HAP-1 (cell line): ENCODE results near the gene ASPG.

Experiments used
- DNase-seq, 2 experiments: peaks; one replicate each; pipeline ENCODE4 v3.0.0-alpha.2; 2016 to 2020; ENCODE audit warnings: low spot score in 2 of 2
- H3K27me3 ChIP-seq: fragments of 250-450 bp; sonication (Bioruptor Pico); 2 replicates; pipeline ENCODE4 v1.5.1; 2020; ENCODE audit warnings: low read depth, mild to moderate bottlenecking, moderate library complexity
- H3K36me3 ChIP-seq: fragments of 250-450 bp; sonication (Bioruptor Pico); replicated peaks from 2 replicates; pipeline ENCODE4 v1.5.1; 2020; ENCODE audit warnings: mild to moderate bottlenecking
- H3K4me1 ChIP-seq: fragments of 250-450 bp; sonication (Bioruptor Pico); 2 replicates; pipeline ENCODE4 v1.5.1; 2020; ENCODE audit warnings: mild to moderate bottlenecking
- H3K4me3 ChIP-seq: fragments of 250-450 bp; sonication (Bioruptor Pico); 2 replicates; pipeline ENCODE4 v1.5.1; 2020; ENCODE audit warnings: mild to moderate bottlenecking, moderate library complexity
- H3K9me3 ChIP-seq: fragments of 250-450 bp; sonication (Bioruptor Pico); 2 replicates; pipeline ENCODE4 v1.5.1; 2020; ENCODE audit warnings: mild to moderate bottlenecking, moderate library complexity
- in situ Hi-C: fragments of 300-500 bp; cut with MboI; formaldehyde crosslinking; loops from 3 replicates; pipeline ENCODE4 v1.14.3; 2020; ENCODE audit warnings: low sequenced_read_pairs, inconsistent platforms, mixed read lengths

ASPG gene

DNA sequence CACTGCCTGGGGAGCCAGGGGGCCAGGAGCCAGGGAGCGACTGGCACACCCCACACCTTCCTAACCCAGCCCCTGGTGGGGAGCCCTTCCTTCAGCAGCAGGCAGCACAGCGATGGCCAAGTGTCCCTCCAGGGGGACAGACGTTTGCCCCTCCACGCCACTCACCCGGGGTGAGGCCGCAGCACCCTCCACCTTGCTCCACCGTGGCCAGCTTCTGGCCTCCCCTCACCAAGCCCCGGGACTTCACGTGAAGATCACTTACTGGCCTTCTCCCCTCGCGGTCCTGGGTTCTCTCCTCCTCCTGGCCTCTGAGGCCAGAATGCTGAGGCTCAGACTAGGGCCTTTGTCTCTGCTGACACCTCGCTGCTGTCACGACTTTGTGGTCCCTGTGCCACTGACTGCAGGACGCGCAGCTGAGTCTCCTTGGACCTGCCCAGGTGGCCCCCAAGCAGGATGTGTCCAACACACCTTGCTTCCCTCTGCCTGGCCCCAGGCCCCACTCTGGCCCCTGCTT lies 3.5 kb upstream of the ASPG start:
- Histone ChIP-seq H3K9me3 (no peaks in the 10 kb centered on the region), H3K27me3 (no peaks in the 10 kb centered on the region), H3K4me3 (no peak overlapping the region), H3K4me1 (no peaks in the 10 kb centered on the region), H3K36me3 (no peaks in the 10 kb centered on the region)
- DNase-seq, result no peak
- in situ Hi-C loops, result no loop called here

DNA sequence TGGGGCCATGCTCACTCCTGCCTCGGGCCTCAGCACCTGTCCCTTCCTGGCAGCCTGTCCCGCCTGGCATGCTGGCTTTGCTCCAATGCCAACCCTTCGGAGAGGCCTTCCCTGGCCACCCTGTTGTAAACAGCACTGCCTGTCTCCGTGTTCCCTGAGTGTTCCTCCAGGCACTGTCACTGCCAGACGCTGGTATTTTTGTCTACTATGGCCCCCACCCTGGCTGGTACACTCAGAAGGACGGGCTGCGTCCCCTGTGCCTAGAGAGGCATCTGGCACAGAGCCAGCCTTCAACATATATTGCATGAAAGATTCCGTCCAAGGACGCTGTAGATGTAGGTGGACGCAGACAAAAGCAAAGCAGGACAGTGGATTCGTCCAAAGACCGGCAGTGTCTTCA lies 2.7 kb upstream of the ASPG start:
- in situ Hi-C loops, result no loop called here
- Histone ChIP-seq H3K36me3 (no peaks in the 10 kb centered on the region), H3K27me3 (no peaks in the 10 kb centered on the region), H3K4me1 (no peaks in the 10 kb centered on the region), H3K9me3 (no peaks in the 10 kb centered on the region), H3K4me3 (no peak overlapping the region)
- DNase-seq, result no peak

DNA sequence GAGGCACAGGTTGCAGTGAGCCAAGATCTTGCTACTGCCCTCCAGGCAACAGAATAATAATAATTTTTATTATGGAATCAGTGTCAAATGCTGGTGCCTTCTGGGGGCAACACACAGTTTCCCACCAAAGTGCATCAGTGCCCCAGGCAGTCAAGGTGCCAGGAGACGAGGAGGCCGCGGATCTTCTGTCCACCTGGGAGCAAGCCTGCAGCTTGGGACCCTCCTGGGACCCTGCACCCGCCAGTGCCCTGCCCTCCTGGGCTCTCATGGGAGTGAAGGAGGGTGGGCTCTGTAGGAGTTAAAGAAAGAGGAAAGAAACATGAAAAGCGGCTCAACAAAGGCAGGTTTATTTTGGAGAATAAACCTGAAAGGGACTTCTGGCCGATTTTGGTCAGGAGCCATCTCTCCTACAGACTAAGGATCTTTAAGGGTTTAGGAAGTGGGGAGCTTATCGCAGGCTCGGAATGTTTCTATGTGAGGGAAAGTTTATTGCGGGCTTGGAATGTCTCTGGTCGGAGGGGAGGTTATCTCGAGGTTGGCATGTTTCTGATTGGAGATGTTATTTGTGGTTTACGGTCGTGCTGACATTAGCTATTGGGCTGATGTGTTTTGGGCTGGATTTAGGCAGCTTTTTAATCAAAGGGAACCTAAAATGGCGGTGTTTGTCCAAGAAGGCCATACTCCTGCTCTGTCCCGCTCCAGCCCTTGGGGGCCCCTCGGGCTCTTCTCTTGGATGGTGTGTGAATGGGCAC lies 1.1 kb upstream of the ASPG start:
- H3K4me3 ChIP-seq, result no peak overlapping the region
- no peaks in the 10 kb centered on the region for H3K27me3 ChIP-seq
- no peaks in the 10 kb centered on the region for H3K9me3 ChIP-seq
- in situ Hi-C loops, result no loop called here
- H3K36me3 ChIP-seq, result no peaks in the 10 kb centered on the region
- DNase-seq, result no peak
- H3K4me1 ChIP-seq, result no peaks in the 10 kb centered on the region

DNA sequence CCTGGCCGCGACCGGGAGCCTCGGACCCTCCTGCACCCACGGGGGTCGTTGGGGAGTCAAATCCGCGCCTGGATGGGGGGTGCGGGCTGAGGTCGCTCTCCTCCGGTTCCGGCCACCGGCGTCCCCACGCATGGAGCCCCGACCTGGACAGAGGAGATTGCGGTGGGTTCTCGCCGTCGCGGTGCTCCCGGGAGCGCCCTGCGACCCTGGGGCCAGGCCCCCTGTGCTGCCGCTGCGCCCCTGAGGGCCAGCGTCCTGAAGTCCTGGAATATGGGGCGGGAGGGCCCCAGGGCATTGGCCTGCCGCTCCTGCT lies 345 bp downstream of the ASPG start:
- DNase-seq, result no peak
- no peaks in the 10 kb centered on the region for H3K9me3 ChIP-seq
- in situ Hi-C loops, result no loop called here
- H3K4me1 ChIP-seq, result no peaks in the 10 kb centered on the region
- H3K4me3 ChIP-seq, result no peak overlapping the region
- H3K27me3 ChIP-seq, result no peaks in the 10 kb centered on the region
- no peaks in the 10 kb centered on the region for H3K36me3 ChIP-seq

DNA sequence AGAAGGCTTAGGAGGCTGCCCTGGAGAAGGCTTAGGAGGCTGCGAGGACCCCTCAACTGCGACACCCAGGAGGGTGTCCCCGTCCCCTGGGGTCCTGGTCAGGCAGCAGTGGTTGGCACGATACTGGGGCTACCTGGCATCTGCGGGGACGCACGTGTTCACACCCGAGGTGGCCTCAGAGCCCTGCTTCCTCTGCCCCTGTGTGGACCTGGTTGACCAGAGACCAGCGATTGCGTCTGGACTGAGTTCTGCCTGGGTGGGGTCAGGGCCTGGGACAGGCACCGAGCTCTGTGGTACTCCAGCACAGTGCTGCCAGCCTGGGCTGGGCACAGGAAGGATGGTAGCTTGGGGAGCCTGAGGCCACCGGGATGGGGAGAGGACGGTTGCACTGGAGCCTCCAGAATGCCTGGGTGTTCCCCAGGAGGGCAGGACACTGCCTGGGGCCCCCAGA lies 735 bp downstream of the ASPG start:
- no peak for DNase-seq
- Histone ChIP-seq H3K27me3 (no peaks in the 10 kb centered on the region), H3K4me3 (no peak overlapping the region), H3K36me3 (no peaks in the 10 kb centered on the region), H3K9me3 (no peaks in the 10 kb centered on the region), H3K4me1 (no peaks in the 10 kb centered on the region)
- in situ Hi-C loops, result no loop called here

DNA sequence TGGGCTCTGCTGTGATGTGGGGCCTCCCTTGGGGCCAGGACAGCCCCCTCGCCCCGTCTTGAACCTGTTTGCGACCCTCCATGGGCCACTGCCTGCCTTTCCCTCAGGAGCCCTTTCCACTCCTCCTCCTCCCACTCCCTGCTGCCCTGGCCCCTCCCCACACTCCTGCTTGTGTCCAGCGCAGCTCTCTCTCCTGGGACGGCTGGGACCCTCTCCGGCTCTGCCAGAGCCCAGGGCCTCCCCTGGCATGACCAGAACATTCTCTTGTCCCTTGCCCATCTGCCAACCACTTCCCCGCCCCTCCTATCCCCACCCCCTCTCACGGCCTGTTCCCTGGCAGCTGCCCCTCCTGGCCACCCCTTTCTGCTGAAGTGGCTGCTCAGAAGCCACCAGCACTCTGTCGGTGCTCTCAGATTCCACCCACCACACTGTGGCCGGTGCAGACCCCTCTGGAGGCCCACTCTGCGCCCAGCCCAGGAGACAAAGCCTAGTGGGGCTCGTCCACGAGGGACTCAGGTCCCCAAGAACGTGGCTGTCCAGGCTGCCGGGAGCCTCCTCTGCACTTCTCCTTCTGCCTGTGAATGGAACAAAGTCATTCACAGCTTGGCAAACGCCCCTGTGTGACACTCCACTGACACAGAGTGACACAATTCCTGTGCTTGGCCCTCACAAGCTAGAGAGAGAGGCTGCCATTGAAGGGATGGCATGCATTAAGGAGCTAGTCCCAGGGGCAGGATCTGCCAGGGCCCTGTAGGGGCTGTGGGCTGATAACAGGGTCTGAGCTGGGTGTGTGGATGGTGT lies 1.4 kb downstream of the ASPG start:
- in situ Hi-C loops, result no loop called here
- H3K9me3 ChIP-seq, result no peaks in the 10 kb centered on the region
- no peaks in the 10 kb centered on the region for H3K36me3 ChIP-seq
- no peak for DNase-seq
- no peak overlapping the region for H3K4me3 ChIP-seq
- H3K27me3 ChIP-seq, result no peaks in the 10 kb centered on the region
- H3K4me1 ChIP-seq, result no peaks in the 10 kb centered on the region

DNA sequence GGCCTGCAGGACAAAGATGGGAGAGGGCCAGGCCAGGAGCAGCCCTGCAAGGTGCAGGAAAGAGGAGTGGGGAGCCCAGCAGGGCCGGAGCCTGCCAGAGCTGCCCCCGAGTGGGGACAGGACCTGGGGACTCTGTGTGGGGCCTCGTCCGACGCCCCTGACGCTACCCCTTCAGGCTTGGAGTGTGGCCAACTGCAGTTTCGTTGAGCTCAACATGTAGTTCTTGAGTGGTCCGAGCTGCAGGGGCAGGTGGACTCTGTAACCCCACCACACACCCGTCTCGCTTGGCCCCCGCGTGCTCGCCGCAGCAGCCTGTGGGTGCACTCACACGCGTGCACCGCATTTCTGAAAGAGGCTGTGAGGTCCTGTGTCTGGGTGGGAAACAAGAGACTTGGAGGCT lies 2.0 kb downstream of the ASPG start:
- Histone ChIP-seq H3K36me3 (no peaks in the 10 kb centered on the region), H3K27me3 (no peaks in the 10 kb centered on the region), H3K9me3 (no peaks in the 10 kb centered on the region), H3K4me3 (no peak overlapping the region), H3K4me1 (no peaks in the 10 kb centered on the region)
- DNase-seq, result no peak
- in situ Hi-C loops, result no loop called here

DNA sequence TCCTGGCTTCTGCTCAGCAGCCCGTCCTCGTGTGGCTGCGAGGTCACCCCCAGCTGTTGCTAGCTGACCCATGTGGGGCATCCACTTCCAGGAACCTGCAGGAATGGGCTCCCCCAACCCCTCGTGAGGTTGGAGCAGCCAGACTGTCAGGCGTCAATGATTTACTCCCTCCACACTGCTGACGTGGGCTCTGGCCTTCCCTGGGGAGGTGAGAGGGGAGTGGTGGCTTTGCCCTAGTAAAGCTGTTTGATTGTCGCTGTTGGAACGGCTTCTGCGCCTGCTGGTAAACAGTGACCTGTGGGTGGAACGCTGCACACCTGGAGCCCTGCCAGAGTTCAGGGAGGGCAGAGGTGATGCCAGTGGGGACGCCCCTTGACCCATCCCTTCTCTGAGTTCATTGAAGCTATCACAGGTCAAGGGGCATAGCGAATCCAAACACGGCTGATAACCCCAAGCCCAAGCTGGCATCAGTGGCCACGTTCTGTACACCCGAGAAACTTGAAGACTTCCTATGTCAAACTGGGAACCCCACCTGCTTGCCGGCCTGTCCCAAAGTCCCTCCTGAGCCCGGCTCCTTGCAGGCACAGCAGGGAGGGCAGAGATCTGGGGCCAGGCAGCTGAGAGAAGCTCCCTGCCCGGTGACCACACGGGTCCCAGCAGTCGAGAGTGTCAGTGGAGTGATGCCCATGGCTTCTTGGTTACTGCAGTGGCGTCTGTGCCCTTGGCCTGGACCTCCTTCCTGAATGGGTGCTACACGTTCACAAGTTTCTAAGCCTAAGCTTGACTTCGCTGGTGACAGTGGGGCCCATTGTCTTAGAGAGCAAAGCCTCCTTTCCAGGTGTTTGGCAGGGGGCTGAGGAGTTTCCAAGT lies 2.7 kb downstream of the ASPG start:
- no peaks in the 10 kb centered on the region for H3K27me3 ChIP-seq
- no peaks in the 10 kb centered on the region for H3K36me3 ChIP-seq
- no peak for DNase-seq
- in situ Hi-C loops, result no loop called here
- H3K4me1 ChIP-seq, result no peaks in the 10 kb centered on the region
- no peaks in the 10 kb centered on the region for H3K9me3 ChIP-seq
- H3K4me3 ChIP-seq, result no peak overlapping the region

DNA sequence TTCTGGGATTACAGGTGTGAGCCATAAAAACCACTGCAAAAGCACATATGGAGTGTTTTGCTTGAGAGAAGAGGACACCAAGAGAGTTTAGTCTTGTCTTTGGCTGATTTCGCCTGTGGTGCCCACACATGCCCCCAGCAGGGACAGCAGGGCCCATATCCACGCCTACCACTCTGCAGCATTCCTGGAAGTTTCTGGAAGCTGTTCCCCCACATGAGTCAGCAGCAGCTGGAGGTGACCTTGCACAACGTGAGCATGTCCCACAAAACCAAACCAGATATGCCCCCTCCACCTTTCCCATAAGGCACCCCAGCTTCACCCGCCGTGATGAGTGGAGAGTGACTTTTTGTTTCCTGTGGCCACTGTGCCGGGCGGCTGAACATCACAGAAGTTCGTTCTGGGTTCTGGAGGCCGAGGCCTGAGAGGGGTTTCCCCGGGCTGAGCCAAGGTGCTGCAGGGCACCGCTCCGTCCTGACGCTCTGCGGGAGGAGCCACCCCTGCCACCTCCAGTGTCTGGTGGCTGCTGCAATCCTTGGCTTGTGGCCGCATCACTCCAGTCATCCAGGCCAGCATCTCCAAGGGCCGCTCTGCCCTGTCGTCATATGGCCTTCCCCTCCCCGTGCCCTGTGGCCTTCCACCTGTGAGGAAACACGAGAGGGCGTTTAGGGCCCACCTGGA lies 4.7 kb downstream of the ASPG start:
- Histone ChIP-seq H3K36me3 (no peaks in the 10 kb centered on the region), H3K4me3 (no peak overlapping the region), H3K27me3 (no peaks in the 10 kb centered on the region), H3K4me1 (no peaks in the 10 kb centered on the region), H3K9me3 (no peaks in the 10 kb centered on the region)
- in situ Hi-C loops, result no loop called here
- DNase-seq, result no peak

DNA sequence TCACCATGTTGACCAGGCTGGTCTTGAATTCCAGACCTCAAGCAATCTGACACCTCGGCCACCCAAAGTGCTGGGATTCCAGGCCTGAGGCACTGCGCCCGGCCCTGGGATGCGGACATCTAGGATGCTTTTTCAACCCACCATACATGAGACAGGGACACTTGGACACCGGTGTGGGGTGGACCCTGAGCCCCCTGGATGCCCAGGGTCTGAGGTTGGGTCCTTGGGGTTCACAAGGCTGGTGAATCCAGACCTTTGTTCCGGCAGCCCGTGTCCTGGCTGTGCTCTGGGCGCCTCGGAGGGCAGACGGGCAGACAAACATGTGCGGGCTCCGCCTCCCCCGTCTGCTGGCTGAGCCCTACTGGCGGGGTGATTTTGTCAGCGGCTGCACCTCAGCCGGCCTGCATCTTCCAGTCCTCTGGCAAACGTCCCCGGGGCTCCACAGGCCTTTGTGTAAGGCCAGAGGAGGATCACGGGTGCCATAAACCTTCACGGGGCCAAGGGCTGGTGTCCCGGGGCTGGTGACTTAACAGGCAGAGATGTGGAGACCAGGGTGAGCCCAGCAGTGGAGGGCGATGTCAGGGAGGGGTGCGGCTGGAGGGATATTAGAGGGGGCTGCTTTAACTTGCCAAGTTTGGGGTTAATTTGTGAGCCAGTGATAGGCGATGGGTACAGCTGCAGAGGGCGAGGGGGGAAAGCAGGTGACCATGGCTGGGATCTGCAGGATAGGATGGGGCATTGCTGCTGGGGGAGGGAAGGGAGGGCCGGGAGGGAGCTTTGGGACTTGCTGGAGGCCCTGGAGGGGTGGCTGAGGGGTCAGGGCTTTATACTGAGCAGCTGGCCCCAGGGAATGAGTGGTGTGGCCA lies 5.8 kb downstream of the ASPG start:
- no peaks in the 10 kb centered on the region; the same call in 1 of the 2 replicates for H3K27me3 ChIP-seq
- DNase-seq, result no peak
- in situ Hi-C loops, result no loop called here

DNA sequence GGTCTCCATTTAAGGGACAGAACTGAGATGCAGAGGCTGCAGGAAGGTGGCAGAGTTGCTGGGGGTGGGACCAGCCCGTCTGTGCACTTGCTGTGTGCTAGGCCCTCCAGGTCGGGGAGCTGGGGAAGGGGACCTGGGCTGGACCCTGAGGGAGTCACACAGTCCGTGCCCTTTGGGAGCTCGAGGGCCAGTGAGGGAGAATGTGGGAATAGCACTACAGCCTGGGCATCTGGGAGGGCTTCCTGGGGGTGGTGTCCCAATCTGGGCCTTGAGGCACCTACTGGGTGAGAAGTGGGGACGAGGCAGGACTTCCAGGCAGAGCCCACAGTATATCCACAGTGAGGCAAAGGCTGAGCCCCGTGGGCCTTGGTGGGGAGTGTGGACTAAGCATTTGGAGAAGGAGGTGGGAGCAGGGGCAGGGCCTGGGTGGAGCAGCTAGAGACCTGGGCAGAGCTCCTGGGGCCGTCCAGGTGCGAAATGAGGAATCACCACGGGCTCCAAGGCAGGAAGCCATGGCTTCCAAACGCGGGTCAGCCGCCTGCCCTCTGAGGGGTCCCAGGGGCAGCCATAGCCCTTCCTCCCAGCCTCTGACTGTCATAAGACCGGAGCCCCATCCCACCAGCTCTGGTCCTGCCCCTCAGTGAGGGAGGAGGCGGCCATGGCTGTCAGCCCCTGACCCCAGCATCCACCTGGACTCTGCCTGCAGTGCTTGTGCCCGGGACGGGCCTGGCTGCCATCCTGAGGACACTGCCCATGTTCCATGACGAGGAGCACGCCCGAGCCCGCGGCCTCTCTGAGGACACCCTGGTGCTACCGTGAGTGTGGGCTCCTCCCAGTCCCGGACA lies 6.6 kb downstream of the ASPG start:
- no peaks in the 10 kb centered on the region for H3K36me3 ChIP-seq
- no peaks in the 10 kb centered on the region for H3K9me3 ChIP-seq
- no peak overlapping the region for H3K4me3 ChIP-seq
- in situ Hi-C loops, result no loop called here
- no peaks in the 10 kb centered on the region; the same call in 1 of the 2 replicates for H3K27me3 ChIP-seq
- DNase-seq, result no peak
- H3K4me1 ChIP-seq, result no peaks in the 10 kb centered on the region

More for the DNA sequence above, 5.8 kb downstream of the ASPG start:
- Histone ChIP-seq H3K4me1 (no peaks in the 10 kb centered on the region), H3K9me3 (no peaks in the 10 kb centered on the region), H3K36me3 (no peaks in the 10 kb centered on the region), H3K4me3 (no peak overlapping the region)

DNA sequence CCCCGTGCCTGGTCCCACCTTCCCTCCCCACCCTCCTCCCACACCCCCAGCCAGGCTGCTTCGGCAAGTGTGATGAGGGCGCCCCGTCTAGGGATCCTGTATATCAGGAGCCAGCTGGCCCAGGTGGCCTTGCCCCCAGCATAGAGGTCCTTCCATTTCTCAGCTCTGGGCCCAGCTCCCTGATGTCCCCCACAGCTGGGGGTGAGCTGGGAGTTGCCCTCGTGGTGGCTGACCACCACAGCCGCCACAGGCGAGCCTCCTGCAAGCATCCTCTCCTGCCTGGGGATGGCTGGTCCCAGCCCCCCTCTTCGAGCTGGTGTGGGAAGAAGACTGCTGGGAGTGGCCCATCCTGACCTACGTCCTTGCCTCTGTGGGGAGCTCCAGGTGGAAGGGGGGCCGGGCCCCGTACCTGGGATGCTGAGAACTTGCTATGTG lies 7.4 kb downstream of the ASPG start:
- no peaks in the 10 kb centered on the region for H3K9me3 ChIP-seq
- no peak for DNase-seq
- H3K4me3 ChIP-seq, result no peak overlapping the region
- in situ Hi-C loops, result no loop called here
- H3K36me3 ChIP-seq, result no peaks in the 10 kb centered on the region
- H3K27me3 ChIP-seq, result no peaks in the 10 kb centered on the region; the same call in 1 of the 2 replicates
- H3K4me1 ChIP-seq, result no peaks in the 10 kb centered on the region
